H1 (cell line): ENCODE results near the gene TMEM151A. TPM values are rescaled to one million over a fixed set of nuclear protein-coding genes. Genes with fewer than 3 reads are reported as not detected.

Experiments used
- CTCF ChIA-PET: fragments of 300-600 bp; sonication (Branson Sonifier 250); formaldehyde crosslinking; loops from one replicate; lab custom pipeline; 2021; ENCODE audit not compliant: partially characterized antibody; lab: Charles Lee
- POLR2A ChIA-PET: fragments of 300-600 bp; sonication (Branson Sonifier 250); formaldehyde crosslinking; loops from one replicate; lab custom pipeline; 2021; ENCODE audit warnings: inconsistent platforms; ENCODE audit not compliant: partially characterized antibody; lab: Charles Lee
- DNase-seq, 2 experiments: peaks; one replicate each; pipeline versions ENCODE4 v3.0.0 to v3.0.0-alpha.2; 2010 to 2022; ENCODE audit warnings: low spot score in 2 of 2, low read depth in 1 of 2, mixed read lengths in 1 of 2
- FAIRE-seq: peaks from 2 replicates; lab custom pipeline; 2011; peaks lifted over from hg19 to GRCh38; lab: Jason Lieb, UNC
- H2AFZ ChIP-seq: 2 replicates; pipeline ENCODE4 v1.8.1; 2012; ENCODE audit warnings: low read length, inconsistent platforms
- H2AK5ac ChIP-seq: 2 replicates; pipeline ENCODE4 v1.6.1; 2013; ENCODE audit warnings: low read depth, low read length
- H2BK120ac ChIP-seq: replicated peaks from 2 replicates; pipeline ENCODE3; 2013; ENCODE audit warnings: low read depth, low read length, inconsistent platforms
- H2BK12ac ChIP-seq: 2 replicates; pipeline ENCODE4 v1.6.1; 2013; ENCODE audit warnings: low read depth, low read length
- H2BK15ac ChIP-seq: 2 replicates; pipeline ENCODE4 v1.6.1; 2013; ENCODE audit warnings: low read length
- H2BK20ac ChIP-seq: 2 replicates; pipeline ENCODE4 v1.6.1; 2013; ENCODE audit warnings: low read length
- H2BK5ac ChIP-seq: 2 replicates; pipeline ENCODE4 v1.6.1; 2013; ENCODE audit warnings: low read depth, low read length
- H3K14ac ChIP-seq: 2 replicates; pipeline ENCODE4 v1.6.1; 2013; ENCODE audit warnings: inconsistent platforms; ENCODE audit not compliant: insufficient read length
- H3K18ac ChIP-seq: 2 replicates; pipeline ENCODE4 v1.6.1; 2013; ENCODE audit warnings: low read length; ENCODE audit errors: extremely low read depth
- H3K23ac ChIP-seq: 2 replicates; pipeline ENCODE4 v1.6.1; 2013; ENCODE audit warnings: inconsistent platforms; ENCODE audit not compliant: insufficient read length
- H3K23me2 ChIP-seq: 2 replicates; pipeline ENCODE4 v1.6.1; 2013; ENCODE audit warnings: low read depth, low read length
- H3K27ac ChIP-seq: 2 replicates; pipeline ENCODE4 v1.6.1; 2011; ENCODE audit warnings: low read depth, low read length, inconsistent platforms
- H3K27me3 ChIP-seq, 4 experiments: replicated peaks in 1 of 4; 1 replicate in 1 of 4; 2 replicates in 3 of 4; pipeline versions ENCODE4 v1.6.1 to v1.8.1; 2011 to 2013; ENCODE audit warnings: low read length in 3 of 4, mild to moderate bottlenecking in 3 of 4, inconsistent platforms in 2 of 4, mixed read lengths in 2 of 4, moderate library complexity in 1 of 4; ENCODE audit not compliant: control insufficient read depth in 3 of 4, insufficient read depth in 3 of 4; ENCODE audit errors: extremely low read depth in 1 of 4
- H3K36me3 ChIP-seq, 4 experiments: 2 replicates each; pipeline versions ENCODE4 v1.6.1 to v1.8.1; 2011 to 2013; ENCODE audit warnings: mild to moderate bottlenecking in 4 of 4, low read length in 3 of 4, moderate library complexity in 2 of 4, control low read depth in 1 of 4, inconsistent platforms in 1 of 4; ENCODE audit not compliant: insufficient read depth in 4 of 4, control insufficient read depth in 2 of 4
- H3K4ac ChIP-seq: replicated peaks from 2 replicates; pipeline ENCODE3; 2013; ENCODE audit warnings: low read length, low read depth, mixed read lengths, inconsistent platforms; ENCODE audit not compliant: insufficient read length
- H3K4me1 ChIP-seq, 4 experiments: replicated peaks in 1 of 4; 1 replicate in 1 of 4; 2 replicates in 3 of 4; pipeline versions ENCODE4 v1.6.1 to v1.8.1; 2011 to 2013; ENCODE audit warnings: low read length in 3 of 4, inconsistent platforms in 2 of 4, mixed read lengths in 1 of 4; ENCODE audit not compliant: insufficient read depth in 4 of 4, control insufficient read depth in 3 of 4
- H3K4me2 ChIP-seq, 2 experiments: 2 replicates each; pipeline versions ENCODE4 v1.6.1 to v1.8.1; 2011 to 2013; ENCODE audit warnings: low read depth in 2 of 2, low read length in 2 of 2, control low read depth in 1 of 2, inconsistent platforms in 1 of 2, mild to moderate bottlenecking in 1 of 2; ENCODE audit not compliant: insufficient read depth in 1 of 2
- H3K4me3 ChIP-seq, 4 experiments: fragments of 200-600, 300-600 bp in 1 of 4; sonication (generic), shearing (Covaris generic), sonication (Bioruptor Twin) in 1 of 4; 2 replicates each; pipeline versions ENCODE4 v1.5.1 to v1.8.1; 2011 to 2016; ENCODE audit warnings: low read length in 4 of 4, low read depth in 3 of 4, control low read depth in 2 of 4, inconsistent platforms in 2 of 4, mild to moderate bottlenecking in 2 of 4, mixed read lengths in 1 of 4, moderate library complexity in 1 of 4; ENCODE audit not compliant: insufficient read depth in 2 of 4; ENCODE audit errors: extremely low read depth in 1 of 4
- H3K56ac ChIP-seq: replicated peaks from 2 replicates; pipeline ENCODE3; 2013; ENCODE audit warnings: low read depth, mild to moderate bottlenecking, mixed read lengths, low read length, inconsistent platforms; ENCODE audit not compliant: insufficient read length
- H3K79me1 ChIP-seq: 2 replicates; pipeline ENCODE4 v1.6.1; 2013; ENCODE audit warnings: low read depth, low read length, control low read depth
- H3K79me2 ChIP-seq, 2 experiments: 2 replicates each; pipeline versions ENCODE4 v1.6.1 to v1.8.1; 2012 to 2013; ENCODE audit warnings: low read length in 2 of 2, mild to moderate bottlenecking in 2 of 2, inconsistent platforms in 1 of 2; ENCODE audit not compliant: insufficient read depth in 2 of 2, control insufficient read depth in 1 of 2
- H3K9ac ChIP-seq, 4 experiments: replicated peaks in 1 of 4; 1 replicate in 1 of 4; 2 replicates in 3 of 4; pipeline versions ENCODE4 v1.6.1 to v1.8.1; 2011 to 2013; ENCODE audit warnings: low read depth in 3 of 4, low read length in 3 of 4, control low read depth in 2 of 4, mild to moderate bottlenecking in 2 of 4, moderate library complexity in 2 of 4, inconsistent platforms in 1 of 4; ENCODE audit errors: extremely low read depth in 1 of 4
- H3K9me3 ChIP-seq, 2 experiments: 2 replicates each; pipeline versions ENCODE4 v1.6.1 to v1.8.1; 2012 to 2013; ENCODE audit warnings: mild to moderate bottlenecking in 2 of 2, moderate library complexity in 2 of 2, control low read depth in 1 of 2, inconsistent platforms in 1 of 2, low read depth in 1 of 2, low read length in 1 of 2, mixed read lengths in 1 of 2; ENCODE audit not compliant: insufficient read depth in 2 of 2
- H4K20me1 ChIP-seq, 2 experiments: replicated peaks in 1 of 2; 2 replicates each; pipeline versions ENCODE3 to v1.8.1; 2011 to 2013; ENCODE audit warnings: inconsistent platforms in 2 of 2, low read length in 2 of 2, mild to moderate bottlenecking in 1 of 2; ENCODE audit not compliant: insufficient read depth in 2 of 2, control insufficient read depth in 1 of 2
- H4K5ac ChIP-seq: 2 replicates; pipeline ENCODE4 v1.6.1; 2013; ENCODE audit warnings: low read length, low read depth, mixed read lengths, inconsistent platforms; ENCODE audit not compliant: insufficient read length
- H4K8ac ChIP-seq: 2 replicates; pipeline ENCODE4 v1.8.0; 2013; ENCODE audit warnings: mild to moderate bottlenecking, moderate library complexity, low read length, inconsistent platforms; ENCODE audit not compliant: insufficient read depth; ENCODE audit errors: extremely low read depth
- H4K91ac ChIP-seq: replicated peaks from 2 replicates; pipeline ENCODE3; 2013; ENCODE audit warnings: low read length, mixed read lengths, inconsistent platforms; ENCODE audit not compliant: insufficient read length
- ASH2L ChIP-seq: fragments of 200-600, 300-600 bp; sonication (generic); IDR thresholded peaks from one replicate; pipeline ENCODE4 v1.7.1; 2017; ENCODE audit warnings: low read length
- CBX5 ChIP-seq: fragments of 300-800, 300-1000 bp; sonication (generic); IDR thresholded peaks from 2 replicates; pipeline ENCODE4 v1.7.1; 2016; ENCODE audit warnings: antibody characterized with exemption, low read length, low read depth
- CEBPB ChIP-seq: IDR thresholded peaks from 2 replicates; pipeline ENCODE4 v1.6.1; 2012; ENCODE audit warnings: low read depth, low read length
- CHD1 ChIP-seq: IDR thresholded peaks from 2 replicates; pipeline ENCODE4 v1.6.1; 2012; ENCODE audit warnings: low read depth, low read length, improper control_type of control experiment
- CTBP2 ChIP-seq: IDR thresholded peaks from 2 replicates; pipeline ENCODE4 v1.7.0; 2011; ENCODE audit warnings: borderline replicate concordance, mild to moderate bottlenecking, moderate library complexity, mixed read lengths, low read length; ENCODE audit not compliant: insufficient read depth, insufficient read length
- KDM4A ChIP-seq: IDR thresholded peaks from one replicate; pipeline ENCODE4 v1.7.1; 2012; ENCODE audit warnings: low read depth, mild to moderate bottlenecking, moderate library complexity, low read length, inconsistent platforms; ENCODE audit not compliant: severe bottlenecking
- NANOG ChIP-seq: IDR thresholded peaks from 2 replicates; pipeline ENCODE4 v1.6.1; 2011; ENCODE audit warnings: low read length, low read depth, mild to moderate bottlenecking, inconsistent platforms; ENCODE audit not compliant: insufficient read depth, poor library complexity, severe bottlenecking
- RFX5 ChIP-seq: IDR thresholded peaks from 2 replicates; pipeline ENCODE4 v1.6.1; 2011; ENCODE audit warnings: low read depth, low read length, improper control_type of control experiment, borderline replicate concordance
- RNF2 ChIP-seq: fragments of 200-900, 300-1000 bp; sonication (generic); IDR thresholded peaks from 2 replicates; pipeline ENCODE4 v1.7.1; 2016; ENCODE audit warnings: borderline replicate concordance, low read depth, mild to moderate bottlenecking, antibody characterized with exemption, low read length; ENCODE audit not compliant: poor library complexity, severe bottlenecking; ENCODE audit errors: missing control alignments
- SIRT6 ChIP-seq: IDR thresholded peaks from one replicate; pipeline ENCODE4 v1.7.1; 2012; ENCODE audit warnings: low read length, inconsistent platforms
- SP4 ChIP-seq: IDR thresholded peaks from 2 replicates; pipeline ENCODE4 v1.6.1; 2012; ENCODE audit warnings: low read length, inconsistent platforms
- TBP ChIP-seq: IDR thresholded peaks from 2 replicates; pipeline ENCODE4 v1.6.1; 2011; ENCODE audit warnings: low read depth, low read length, improper control_type of control experiment
- WGBS, 2 experiments: shearing (Covaris generic) in 1 of 2; methylation state at CpG; one replicate each; pipeline versions ENCODE4 v1.1.6 to v1.1.7; 2013 to 2015; ENCODE audit warnings: low lambda C conversion rate in 2 of 2, mixed read lengths in 2 of 2, inconsistent platforms in 1 of 2, low coverage in 1 of 2, missing lambda C conversion rate in 1 of 2; ENCODE audit not compliant: insufficient replicate concordance in 2 of 2, insufficient coverage in 1 of 2, insufficient read length in 1 of 2; ENCODE audit errors: extremely low coverage in 1 of 2, missing lambda C conversion rate in 1 of 2; 5-methylcytosine and 5-hydroxymethylcytosine counted together
- polyA plus RNA-seq, 7 experiments: library from polyadenylated mRNA; depleted of rRNA in 3 of 7; stranded (reverse) in 5 of 7; unstranded in 2 of 7; fragments of >200 nt in 5 of 7; fragments of 200-250 nt in 2 of 7; gene quantifications; 1 replicate in 5 of 7; 2 replicates in 1 of 7; 4 replicates in 1 of 7; pipeline versions ENCODE4 v1.2.1 to v1.2.3, GENCODE V29; 2011 to 2013; ENCODE audit warnings: missing spikeins in 2 of 7, mixed read lengths in 2 of 7
- total RNA-seq: library from RNA; stranded (reverse); fragmentation: NEBNext Ultra II Directional; extraction: Animal tissue kit (Norgen Biotek cat#: 25700); gene quantifications from 2 replicates; pipeline ENCODE4 v1.2.1, GENCODE V29; 2021

The TMEM151A gene
- total and polyA plus RNA-seq, 2 of the 8 experiments (the other 6 are each of a cell fraction or from before 2014, with no cell fraction given), result 3.2 TPM

GRCh38 chr11:66243782-66244535 is 47.7 kb upstream of the TMEM151A start:
- no peak overlapping the region for H2AK5ac ChIP-seq
- no peak overlapping the region for H3K4me3 ChIP-seq
- H3K27ac ChIP-seq, result no peak overlapping the region
- no peak overlapping the region for H3K9ac ChIP-seq
- H4K20me1 ChIP-seq, result peaks cover 0 to 4% of the 10 kb centered on the region in 2 experiments
- no peak overlapping the region for H2BK15ac ChIP-seq
- FAIRE-seq, result no peak
- H3K18ac ChIP-seq, result no peak overlapping the region
- CTCF ChIA-PET, result interaction anchor here (0.7 to 1.7 kb wide), 7 partner anchors 10 to 221 kb away, joined by 3 to 4 read pairs (median 3); no protein-coding TSS in a partner anchor
- H3K4ac ChIP-seq, result no peak overlapping the region
- no peak overlapping the region for H2BK20ac ChIP-seq
- no peak overlapping the region for H3K4me2 ChIP-seq
- no peaks in the 10 kb centered on the region for H3K4me1 ChIP-seq
- 0 out of 8 replicates have a peak, but pooled peaks cover 0 to 3% (median 0%) of the 10 kb centered on the region in 4 experiments for H3K36me3 ChIP-seq
- POLR2A ChIA-PET, result interaction anchor here (1.0 to 1.6 kb wide), 3 partner anchors 8 to 38 kb away, joined by 3 to 4 read pairs (median 3); no protein-coding TSS in a partner anchor
- H3K79me1 ChIP-seq, result no peaks in the 10 kb centered on the region
- no peak overlapping the region for H4K8ac ChIP-seq
- no peak overlapping the region for H3K14ac ChIP-seq
- H2AFZ ChIP-seq, result no peak overlapping the region
- H3K56ac ChIP-seq, result no peak overlapping the region
- H2BK12ac ChIP-seq, result no peak overlapping the region
- no peaks in the 10 kb centered on the region for H3K79me2 ChIP-seq
- H3K27me3 ChIP-seq, result no peaks in the 10 kb centered on the region
- no peak overlapping the region for H4K91ac ChIP-seq
- no peak overlapping the region for H3K23ac ChIP-seq
- H4K5ac ChIP-seq, result no peak overlapping the region
- DNase-seq, result no peak
- H3K23me2 ChIP-seq, result no peaks in the 10 kb centered on the region
- no peak overlapping the region for H2BK120ac ChIP-seq
- H3K9me3 ChIP-seq, result no peaks in the 10 kb centered on the region
- peak overlapping the region; percentile 44; the same call in 1 of the 2 replicates for H2BK5ac ChIP-seq
- 88% methylated on average over 10 of the region's 13 CpGs; no CpG with 5 or more reads in 1 of the 2 experiments for WGBS, 2 experiments
- no peak for TF ChIP-seq RNF2
- no peak for TF ChIP-seq TBP
- TF ChIP-seq CBX5, result no peak
- no peak for TF ChIP-seq KDM4A
- no peak for TF ChIP-seq ASH2L
- TF ChIP-seq CTBP2, result no peak
- TF ChIP-seq CEBPB, result no peak
- TF ChIP-seq RFX5, result no peak
- no peak for TF ChIP-seq SIRT6
- TF ChIP-seq SP4, result no peak
- no peak for TF ChIP-seq CHD1
- no peak for TF ChIP-seq NANOG
